HG03280 (cell line): ENCODE results near the gene TMEM127.
"Not testable (repeated sequence)": the region's sequence is repeated elsewhere in the genome, so short reads cannot be mapped to it uniquely, and the experiment has no call there.

Experiments used
- ATAC-seq: cut with Tn5 transposase; IDR thresholded peaks from one replicate; pipeline ENCODE4 v1.9.1; 2021; ENCODE audit warnings: mild to moderate bottlenecking, moderate library complexity; ENCODE audit not compliant: unreplicated experiment

Gene TMEM127, protein sequence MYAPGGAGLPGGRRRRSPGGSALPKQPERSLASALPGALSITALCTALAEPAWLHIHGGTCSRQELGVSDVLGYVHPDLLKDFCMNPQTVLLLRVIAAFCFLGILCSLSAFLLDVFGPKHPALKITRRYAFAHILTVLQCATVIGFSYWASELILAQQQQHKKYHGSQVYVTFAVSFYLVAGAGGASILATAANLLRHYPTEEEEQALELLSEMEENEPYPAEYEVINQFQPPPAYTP

DNA sequence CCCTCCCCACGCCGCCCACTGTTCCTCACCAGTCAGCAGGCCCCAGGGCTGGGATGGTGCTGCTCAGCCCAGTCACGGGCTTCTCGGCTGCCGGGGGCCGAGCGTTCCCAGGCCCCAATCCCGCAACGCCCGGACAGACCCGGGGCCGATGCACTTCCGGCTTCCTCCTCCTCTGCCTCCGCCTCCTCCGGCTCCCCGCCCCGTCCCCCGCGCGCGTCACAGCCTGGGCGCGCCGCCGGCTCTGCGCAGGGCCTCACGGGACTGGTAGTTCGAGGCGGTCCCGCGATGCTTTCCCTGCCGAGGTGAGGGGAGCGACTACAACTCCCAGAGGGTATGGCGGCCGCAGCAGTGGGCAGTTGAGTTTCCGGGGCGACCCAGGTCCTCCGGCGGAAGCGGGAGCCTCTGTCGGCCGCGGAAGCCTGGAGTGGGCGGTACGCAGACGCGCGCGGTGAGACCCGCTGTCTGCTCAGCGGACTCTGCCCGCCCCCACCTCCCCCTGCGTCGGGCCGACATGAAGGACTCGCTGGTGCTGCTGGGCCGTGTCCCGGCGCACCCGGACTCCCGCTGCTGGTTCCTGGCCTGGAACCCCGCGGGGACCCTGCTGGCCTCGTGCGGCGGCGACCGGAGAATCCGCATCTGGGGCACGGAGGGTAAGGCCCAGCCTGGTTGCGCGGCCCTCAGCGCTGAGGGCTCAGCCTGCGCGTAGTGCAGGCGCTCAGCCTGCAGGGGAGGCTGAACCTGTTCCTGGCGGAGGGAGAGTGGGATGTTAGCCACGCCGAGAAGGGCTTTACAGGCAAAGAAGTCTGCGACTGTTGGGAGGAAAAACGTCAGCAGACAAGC, at the start of gene TMEM127, which contains the start of gene CIAO1:
TSS of gene TMEM127 (minus strand) at position 158 of the 840 bp plus-strand sequence. CDS start 616 bp downstream, outside the sequence.
TSS of gene CIAO1 (plus strand) at position 386 of the 840 bp plus-strand sequence. CDS start at position 512, 126 bp downstream.
- ATAC-seq, result peak; percentile 94

DNA sequence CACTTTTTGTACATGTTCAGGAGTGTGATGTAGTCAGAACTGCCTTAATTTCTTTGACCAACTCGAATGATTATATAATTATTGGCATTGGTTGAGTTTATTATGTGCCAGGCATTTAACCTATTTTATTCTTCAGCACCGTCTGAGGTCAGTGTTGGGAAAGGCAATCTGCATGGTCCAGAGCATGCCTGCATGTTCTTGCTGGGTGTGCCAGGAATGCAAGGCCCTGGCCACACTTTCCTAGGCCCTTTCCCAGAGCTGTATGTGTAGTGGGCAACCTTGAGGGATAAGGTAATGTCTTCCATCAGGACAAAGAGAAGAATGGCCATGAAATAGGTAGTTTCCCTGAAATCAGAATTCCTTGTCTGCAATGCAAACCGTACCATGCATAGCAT, 49.2 kb upstream of the TMEM127 start:
- no peak for ATAC-seq

DNA sequence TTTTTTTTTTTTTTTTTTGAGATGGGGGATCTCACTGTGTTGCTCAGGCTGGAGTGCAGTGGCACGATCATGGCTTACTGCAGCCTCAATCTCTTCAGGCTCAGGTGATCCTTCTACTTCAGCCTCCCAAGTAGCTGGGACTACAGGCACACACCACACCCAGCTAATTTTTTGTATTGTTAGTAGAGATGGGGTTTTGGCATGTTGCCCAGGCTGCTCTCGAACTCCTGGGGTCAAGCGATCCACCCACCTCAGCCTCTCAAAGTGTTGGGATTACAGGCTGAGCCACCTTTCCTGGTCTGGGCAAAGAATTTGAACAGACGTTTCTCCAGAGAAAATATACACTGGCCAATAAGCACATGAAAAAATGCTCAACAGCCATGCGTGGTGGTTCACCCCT, 42.5 kb upstream of the TMEM127 start:
- ATAC-seq, result no peak

DNA sequence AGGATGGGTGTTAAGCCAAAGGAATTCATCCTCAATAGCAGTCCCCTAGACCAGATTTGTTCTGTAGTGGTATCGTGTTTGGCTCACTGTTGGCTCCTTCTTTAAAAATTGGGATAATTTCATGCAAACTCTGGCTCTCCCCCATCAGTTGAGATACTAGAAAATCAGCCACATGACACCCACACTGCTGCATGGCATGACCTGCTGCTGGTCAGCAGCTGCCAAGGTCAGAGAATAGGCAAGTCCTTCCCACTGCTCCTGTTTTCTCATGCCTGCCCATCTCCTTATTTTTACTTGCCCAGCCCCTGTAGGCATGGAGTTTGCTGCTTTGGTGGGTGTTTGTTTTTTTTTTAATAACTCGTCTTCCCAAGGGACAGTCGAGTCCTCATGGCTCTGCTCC, 40.6 kb upstream of the TMEM127 start:
- ATAC-seq, result no peak

DNA sequence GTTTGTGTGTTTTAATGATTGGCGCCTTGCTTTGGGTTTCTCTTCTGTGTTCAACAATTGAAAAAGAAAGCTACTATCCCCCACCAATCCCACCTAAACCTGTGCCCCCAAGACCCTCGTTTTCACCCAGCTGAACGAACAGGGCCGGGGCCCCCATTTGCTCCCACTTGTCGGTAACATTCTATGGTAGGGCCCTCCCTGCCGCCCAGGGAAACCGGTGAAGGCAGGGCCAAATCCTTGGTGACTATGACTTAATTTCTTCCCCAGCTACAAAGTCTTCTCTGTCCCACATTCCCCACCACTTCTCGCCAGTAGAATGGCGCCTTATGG, 40.1 kb upstream of the TMEM127 start:
- no peak for ATAC-seq

DNA sequence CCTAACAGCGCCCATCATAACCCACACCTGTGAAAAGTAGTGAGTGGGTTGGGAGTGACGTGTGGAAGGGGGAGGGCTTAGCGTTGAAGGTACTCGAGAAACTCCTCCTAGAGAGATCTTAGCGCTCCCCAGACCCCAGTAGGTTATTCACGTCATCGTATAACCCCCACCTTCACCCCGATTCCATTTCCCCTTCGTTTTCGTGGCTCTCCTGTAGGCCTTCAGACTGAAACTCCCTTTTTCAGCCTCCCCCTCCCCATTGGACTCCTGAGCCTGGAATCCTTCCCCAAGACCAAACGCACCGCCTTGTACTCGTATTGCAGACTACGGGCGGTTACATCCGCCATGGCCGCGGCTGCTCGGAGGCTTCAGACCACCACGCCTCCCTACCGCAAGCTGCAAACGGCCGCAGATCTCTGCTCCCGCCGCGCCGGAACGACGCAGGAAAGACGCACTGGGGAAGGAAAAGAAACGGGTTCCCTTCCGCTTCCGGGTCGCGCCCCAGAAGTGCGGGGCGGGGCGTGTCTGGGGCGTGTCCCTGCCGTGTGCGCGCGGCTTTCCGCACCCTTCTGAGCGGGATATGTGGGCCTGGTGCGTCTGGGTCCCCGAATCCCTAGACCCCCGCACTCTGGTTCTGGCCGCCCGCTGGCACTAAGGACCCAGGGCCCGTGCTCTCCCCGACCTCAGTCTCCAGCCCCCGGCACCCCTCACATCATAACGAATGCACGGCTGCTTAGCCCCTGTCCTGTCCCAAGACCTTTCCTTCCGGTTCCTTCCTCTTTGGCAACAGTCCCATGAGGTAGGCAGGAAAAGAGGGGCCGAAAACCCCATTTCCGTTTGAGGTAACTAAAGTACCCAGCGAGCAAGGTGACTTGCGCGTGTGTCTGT, 39.5 kb upstream of the TMEM127 start, which contains the start of gene SNRNP200:
TSS of gene SNRNP200 (minus strand) at position 456 of the 888 bp plus-strand sequence. CDS start at position 347, 109 bp downstream.
- ATAC-seq, result peak; percentile 93

DNA sequence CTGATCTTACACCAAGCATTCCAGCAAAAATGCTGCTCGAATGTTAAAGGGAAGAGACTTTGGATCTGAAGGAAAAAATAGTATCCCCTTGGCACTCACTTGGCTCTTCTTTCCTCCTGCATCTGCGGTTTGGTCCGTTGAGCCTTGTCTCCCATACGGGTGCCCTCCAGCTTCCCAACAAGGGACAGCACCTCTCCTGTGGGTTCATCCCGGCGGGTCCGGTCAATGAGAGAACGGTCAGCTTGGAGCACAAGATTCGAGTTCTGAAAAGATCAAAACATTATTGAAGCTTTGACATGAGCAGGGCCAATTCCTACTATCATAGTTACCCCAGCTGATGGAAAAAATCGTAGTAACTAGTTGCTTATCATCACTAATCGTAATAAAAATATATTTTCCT, 38.8 kb upstream of the TMEM127 start:
- ATAC-seq, result no peak

DNA sequence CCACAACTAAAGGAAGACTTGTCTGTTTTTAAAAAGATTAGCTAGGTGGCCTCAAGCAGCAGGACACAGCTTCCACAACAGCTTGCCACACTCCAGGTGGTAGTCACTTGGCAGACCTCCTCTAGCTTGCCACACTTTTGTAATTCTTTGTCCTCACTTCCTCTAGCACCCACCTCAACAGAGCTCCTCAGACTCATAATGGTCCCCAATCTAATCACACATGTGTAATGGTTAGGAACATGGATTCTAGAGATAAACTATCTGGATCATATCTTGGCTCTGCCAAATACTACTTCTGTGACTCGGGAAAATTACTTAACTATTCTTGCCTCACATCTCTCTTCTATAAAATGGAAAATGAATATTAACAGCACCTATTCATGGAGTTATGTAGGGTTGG, 36.1 kb upstream of the TMEM127 start:
- ATAC-seq, result no peak

DNA sequence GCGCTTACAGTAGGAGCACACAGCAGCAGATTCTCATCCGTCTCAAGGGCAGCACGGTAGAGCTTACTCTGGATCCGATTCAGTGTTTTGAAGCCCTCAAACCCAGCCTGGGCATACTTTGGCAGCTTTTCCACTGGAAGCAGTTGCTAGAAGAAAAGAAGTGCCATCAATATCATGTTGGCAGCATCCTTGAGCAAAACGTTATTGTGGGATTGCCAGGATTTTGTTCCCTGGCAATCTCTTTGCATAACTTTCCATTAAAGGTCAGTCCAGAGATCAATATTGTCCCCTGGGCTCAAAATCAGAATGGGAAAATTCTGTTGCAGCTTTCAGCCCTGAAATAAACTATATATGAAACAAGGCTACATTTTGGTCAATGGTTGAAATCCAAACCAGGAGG, 31.1 kb upstream of the TMEM127 start:
- ATAC-seq, result no peak

DNA sequence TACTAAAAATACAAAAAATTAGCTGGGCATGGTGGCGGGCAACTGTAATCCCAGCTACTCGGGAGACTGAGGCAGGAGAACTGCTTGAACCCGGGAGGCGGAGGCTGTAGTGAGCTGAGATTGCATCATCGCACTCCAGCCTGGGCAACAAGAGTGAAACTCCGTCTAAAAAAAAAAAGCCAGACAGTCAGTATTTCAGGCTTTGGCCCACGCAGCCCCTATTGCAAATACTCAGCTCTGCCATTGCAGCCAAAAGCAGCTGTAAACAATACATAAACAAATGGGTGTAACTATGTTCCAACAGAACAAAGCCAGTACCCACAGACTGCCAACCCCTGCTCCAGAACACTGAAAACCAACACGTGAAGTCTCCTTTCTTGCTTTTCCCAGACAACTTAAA, 28.5 kb upstream of the TMEM127 start:
- not testable (repeated sequence) for ATAC-seq

DNA sequence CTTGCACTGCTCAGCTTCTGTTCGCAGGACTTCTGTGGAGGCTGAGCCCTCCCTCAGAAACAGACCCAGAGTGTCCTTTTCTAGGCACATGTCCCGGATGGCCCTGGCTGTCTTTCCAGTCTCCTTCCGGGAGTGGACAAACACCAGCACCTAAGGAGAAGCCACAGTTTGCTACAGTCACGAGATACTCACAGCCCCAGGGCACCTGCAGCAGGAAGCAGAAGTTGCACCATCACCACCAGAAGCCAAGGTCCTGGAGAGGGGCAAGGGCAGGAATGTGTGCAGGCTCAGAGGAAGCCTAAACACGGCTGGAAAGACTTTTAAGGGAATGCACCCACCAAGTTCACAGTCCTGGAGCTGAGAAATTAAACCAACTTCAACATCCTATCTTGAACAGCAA, 26.0 kb upstream of the TMEM127 start:
- no peak for ATAC-seq

DNA sequence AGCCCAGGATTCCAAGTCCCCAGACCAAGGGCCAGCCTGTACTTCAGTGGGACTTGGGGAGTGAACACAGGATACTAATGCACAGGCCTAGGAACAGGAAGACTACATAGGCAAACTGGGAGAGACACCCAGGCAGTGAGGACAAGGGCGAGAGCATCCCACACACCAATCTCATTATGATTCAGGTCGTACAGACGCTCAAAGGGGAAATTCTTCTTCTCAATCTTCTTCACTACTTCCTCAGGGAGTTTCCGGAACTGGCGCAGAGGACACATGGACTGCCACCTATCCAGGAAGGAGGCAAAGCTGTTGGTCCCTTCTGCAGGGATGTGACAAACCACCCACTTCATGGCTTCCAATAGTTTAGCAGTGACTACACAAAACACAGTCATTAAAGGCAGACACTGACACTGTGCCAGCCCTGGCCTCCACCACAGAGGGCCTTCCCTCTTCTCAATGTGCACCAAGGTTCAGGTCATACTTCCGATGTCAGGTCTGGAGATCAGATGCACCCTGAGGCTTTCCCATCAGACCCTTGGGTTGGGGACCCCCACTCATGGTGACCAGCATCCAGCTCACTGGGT, 21.6 kb upstream of the TMEM127 start:
- no peak for ATAC-seq

DNA sequence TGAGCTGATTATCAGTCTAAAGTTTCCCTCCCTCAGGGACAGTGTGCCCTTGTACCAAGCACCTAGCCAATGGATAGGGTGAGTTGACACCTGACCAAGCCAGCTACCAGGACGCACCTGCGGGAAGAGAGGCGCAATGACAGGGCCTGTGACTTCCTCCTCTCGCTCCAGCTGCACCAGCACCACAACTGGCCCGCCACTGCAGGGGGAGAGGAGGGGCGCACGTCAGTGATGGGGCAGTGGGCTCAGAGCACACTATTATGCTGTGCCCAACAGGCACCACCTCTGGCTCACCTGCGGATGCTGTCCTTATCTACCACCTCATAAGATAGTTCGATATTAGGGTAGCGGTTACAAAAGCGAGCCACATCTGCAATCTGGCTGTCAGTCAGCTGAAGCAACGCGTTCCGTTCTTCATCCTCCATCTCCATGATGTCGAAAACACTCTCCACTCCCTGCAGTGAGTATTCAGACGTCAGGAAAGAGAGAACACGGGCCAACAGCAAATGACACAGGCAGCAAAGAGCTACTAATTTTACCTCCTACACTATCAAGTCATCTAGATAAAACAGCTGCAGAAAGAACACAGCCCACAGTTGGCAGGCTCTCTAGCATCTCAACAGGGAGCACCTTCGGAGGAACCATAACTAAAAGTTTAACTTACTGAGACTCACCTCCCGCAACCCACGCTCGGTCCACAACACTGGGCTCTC, 11.1 kb upstream of the TMEM127 start:
- ATAC-seq, result no peak

DNA sequence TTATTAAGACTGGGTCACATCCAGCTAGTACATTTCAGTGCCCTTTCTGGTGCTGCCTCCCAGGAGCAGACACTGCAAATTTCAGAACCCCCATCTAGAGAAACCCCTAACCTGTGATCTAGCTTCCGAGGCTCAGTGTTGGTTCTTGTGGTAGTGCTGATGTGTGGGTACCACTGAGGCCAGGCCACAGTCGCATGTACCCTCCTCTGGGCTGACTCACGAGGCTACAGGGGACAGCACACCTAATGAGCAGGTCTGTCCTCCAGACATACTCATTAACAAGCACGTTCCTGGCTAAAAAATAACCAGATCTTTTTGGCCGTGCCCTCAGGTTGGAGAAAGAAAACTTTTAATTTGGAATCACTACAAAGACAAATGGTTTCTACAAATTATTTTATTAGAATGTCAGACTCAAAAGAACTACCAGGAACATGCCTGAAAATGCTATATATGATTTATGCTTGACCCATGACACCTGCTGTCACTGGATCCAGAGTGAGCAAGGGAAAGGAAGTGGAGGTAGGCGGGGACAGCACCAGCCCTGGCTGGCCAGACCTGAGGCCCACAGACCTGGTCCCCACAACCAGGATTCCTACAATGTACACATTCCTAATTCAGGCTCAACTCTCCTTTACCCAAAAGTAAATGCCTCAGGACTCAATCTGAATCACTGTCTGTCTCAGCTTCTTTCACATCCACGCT, 8.7 kb upstream of the TMEM127 start:
- ATAC-seq, result no peak

DNA sequence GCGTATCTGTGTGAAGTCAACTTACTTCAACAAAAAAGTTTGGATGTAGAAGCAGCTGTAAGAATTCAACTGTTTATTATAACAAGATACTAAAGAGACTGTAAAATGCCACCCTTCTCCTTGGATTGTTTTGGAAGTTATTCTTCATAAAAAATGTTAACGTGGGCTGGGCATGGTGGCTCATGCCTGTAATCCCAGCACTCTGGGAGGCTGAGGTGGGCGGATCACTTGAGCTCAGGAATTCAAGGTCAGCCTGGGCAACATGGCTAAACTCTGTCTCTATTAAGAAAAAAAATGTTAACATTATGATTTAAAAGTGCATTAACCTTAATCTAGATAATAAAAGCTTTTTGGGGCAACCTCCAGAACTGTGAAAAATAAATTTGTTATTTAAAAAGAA, 8.0 kb upstream of the TMEM127 start:
- ATAC-seq, result no peak

DNA sequence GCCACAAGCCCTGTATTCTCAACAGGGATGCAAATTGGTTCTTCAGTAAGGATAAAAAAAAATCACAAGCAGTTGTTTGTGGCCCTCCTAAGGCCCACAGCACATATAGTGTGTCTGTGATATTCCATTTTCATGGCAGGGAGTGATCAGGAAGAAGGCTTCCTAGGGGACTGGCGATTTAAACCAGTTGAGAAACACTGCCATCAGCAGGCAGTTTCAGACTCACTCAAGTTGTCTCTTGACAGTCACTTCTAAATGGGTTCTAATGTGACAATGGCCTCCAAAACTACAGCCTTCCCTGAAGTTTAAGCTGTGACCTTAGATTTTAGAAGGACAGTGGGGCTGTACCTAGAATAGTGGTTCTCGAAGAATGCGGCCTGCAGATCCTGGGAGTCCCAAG, 6.2 kb upstream of the TMEM127 start:
- ATAC-seq, result no peak

DNA sequence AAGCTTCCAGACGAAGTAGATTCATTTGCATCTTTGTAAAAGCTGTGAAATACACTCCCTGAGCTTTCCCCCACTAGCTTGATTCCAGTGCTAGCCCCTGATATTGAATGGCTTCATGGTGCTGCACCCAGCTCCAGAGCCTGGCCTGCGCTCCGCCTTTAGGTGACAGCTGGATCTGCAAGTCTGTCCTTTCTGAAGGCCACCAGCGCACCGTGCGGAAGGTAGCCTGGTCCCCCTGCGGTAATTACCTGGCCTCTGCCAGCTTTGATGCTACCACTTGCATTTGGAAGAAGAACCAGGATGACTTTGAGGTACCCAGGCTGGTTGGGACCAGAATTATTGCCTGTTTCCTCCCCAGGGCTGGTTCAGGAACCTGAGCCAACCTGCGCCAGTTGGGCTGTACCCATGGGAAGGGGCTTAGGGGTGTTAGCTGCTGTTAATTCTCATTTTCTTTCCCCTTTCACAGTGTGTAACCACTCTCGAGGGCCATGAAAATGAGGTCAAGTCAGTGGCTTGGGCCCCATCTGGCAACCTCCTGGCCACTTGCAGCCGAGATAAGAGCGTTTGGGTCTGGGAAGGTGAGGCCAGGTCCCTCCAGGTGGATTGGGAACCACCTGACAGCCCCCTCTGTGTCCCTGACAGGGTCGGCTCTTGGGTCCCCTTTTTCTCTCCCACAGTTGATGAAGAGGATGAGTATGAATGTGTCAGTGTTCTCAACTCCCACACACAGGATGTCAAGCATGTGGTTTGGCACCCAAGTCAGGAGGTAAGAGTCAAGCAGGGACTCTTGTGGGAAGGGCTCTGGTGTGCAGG, 1.6 kb upstream of the TMEM127 start:
- no peak for ATAC-seq

DNA sequence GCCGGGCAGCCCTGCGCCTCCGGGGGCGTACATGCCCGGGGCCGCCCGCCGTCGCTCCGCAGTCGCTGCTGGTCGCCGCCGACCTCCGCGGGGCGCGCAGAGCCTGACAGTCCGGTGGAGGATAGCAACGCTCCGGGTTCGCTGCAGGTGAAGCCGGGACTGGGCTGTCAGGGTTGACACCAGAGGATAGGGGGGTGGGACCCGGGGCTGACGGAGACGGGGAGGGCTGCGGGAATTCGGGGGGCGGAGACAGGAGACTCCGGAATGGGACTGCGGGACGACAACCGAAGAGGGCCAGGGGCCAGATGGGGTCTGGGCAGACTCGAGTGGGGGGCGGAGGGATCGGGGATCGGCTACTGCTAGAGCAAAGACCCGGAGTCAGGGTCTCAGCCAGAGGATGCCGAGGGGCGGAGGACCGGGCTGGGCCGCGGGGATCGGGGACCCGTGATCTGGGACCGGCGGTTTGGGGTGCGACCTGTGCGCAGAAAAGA, 403 bp downstream of the TMEM127 start:
- ATAC-seq, result peak; percentile 14
